Sigmoid colon (tissue), 4 donors: Measurements from ENCODE around the gene MAST1.
A peak's percentile ranks its signal among the peaks of the same experiment; 100 is the strongest.

Source experiments
- POLR2A ChIP-seq, 2 donors: fragments of 450-650 bp; IDR thresholded peaks; one replicate each; pipeline ENCODE4 v1.6.1; 2016; ENCODE audit warnings: antibody characterized with exemption in 2 of 2, mild to moderate bottlenecking in 2 of 2, moderate library complexity in 2 of 2
- POLR2AphosphoS5 ChIP-seq, 4 donors: sonication (generic); formaldehyde crosslinking; IDR thresholded peaks; one replicate each; pipeline ENCODE4 v1.6.1; 2017; ENCODE audit warnings: antibody characterized with exemption in 4 of 4

- TF ChIP-seq POLR2AphosphoS5 (IDR thresholded peaks at IDR 0.05) (peak in 2 of 4 donors; percentile 52 to 77), POLR2A (IDR thresholded peaks at IDR 0.05) (no peak)
These were observed 49.0 kb upstream of the MAST1 start for GRCh38 chr19:12789098-12789903.
